GM18508 (cell line): ENCODE measurements around the gene ERFE.

Experiments
- ATAC-seq: cut with Tn5 transposase; IDR thresholded peaks from one replicate; pipeline ENCODE4 v1.9.1; 2021; ENCODE audit warnings: moderate number of reproducible peaks; ENCODE audit not compliant: insufficient read depth, unreplicated experiment

Gene ERFE

GRCh38 chr2:238125127-238125885, 33.5 kb upstream of the ERFE start:
- no peak for ATAC-seq

GRCh38 chr2:238126338-238126737, 32.4 kb upstream of the ERFE start:
- ATAC-seq, result no peak

DNA sequence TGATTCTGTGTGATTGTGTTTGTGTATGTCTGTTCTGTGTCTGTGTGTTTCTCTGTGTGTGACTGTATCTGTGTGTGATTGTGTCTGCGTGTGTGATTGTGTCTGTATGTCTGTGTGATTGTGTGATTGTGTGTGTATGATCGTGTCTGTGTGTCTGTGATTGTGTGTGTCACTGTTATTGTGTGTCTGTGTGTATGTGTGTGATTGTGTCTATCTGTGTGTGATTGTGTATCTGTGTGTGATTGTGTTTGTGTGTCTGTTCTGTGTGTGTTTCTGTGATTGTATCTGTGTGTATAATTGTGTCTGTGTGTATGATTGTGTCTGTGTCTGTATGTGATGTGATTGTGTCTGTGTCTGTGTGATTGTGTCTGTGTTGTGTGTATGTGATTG, 32.0 kb upstream of the ERFE start:
- no peak for ATAC-seq

GRCh38 chr2:238127165-238128060, 31.4 kb upstream of the ERFE start:
- no peak for ATAC-seq

GRCh38 chr2:238128061-238128440, 30.7 kb upstream of the ERFE start:
- ATAC-seq, result no peak

GRCh38 chr2:238128534-238129001, 30.2 kb upstream of the ERFE start:
- ATAC-seq, result no peak

GRCh38 chr2:238129166-238130010, 29.4 kb upstream of the ERFE start:
- no peak for ATAC-seq

DNA sequence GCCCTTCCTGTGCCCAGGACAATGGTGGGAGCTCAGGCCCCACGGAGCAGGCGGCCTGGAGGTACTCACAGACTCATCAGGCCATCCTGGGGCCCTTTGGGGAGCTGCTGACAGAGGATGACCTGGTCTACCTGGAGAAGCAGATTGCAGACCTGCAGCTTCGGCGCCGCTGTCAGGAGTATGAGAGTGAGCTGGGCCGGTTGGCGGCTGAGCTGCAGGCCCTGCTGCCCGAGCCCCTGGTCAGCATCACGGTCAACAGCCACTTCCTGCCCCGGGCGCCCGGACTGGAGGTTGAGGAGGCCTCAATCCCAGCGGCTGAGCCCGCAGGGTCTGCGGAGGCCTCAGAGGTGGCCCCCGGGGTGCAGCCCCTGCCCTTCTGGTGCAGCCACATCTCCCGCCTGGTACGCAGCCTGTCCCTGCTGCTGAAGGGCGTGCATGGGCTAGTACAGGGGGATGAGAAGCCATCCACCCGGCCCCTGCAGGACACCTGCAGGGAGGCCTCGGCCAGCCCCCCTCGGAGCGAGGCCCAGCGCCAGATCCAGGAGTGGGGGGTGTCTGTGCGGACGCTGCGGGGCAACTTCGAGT, 28.6 kb upstream of the ERFE start:
- ATAC-seq, result no peak

DNA sequence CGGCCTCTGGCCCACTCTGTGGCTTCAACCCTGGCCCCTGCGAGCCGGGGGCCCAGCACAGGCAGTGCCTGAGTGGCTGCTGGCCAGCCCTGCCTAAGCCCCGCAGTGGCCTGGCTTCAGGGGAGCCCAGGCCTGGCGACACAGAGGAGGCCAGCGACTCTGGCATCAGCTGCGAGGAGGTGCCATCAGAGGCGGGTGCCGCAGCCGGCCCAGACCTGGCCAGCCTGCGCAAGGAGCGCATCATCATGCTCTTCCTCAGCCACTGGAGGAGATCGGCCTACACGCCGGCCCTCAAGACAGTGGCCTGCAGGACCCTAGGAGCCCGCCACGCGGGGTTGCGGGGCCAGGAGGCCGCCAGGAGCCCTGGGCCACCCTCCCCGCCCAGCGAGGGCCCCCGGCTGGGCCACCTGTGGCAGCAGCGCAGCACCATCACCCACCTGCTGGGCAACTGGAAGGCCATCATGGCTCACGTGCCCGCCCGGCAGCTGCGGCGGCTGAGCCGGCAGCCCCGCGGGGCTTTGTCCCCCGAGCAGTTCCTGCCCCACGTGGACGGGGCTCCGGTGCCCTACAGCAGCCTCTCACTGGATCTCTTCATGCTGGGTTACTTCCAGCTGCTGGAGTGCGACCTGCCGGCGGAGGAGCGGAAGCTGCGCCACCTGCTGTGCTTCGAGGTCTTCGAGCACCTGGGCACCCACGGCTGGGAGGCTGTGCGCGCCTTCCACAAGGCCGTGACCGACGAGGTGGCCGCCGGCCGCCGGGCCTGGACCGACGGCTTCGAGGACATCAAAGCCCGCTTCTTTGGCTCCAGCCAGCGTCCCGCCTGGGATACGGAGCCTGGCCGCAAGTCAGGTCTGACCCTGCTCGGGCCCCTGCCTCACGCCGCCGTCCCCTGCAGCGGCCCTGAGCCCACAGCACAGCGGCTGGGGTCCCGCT, 27.8 kb upstream of the ERFE start:
- ATAC-seq, result no peak

DNA sequence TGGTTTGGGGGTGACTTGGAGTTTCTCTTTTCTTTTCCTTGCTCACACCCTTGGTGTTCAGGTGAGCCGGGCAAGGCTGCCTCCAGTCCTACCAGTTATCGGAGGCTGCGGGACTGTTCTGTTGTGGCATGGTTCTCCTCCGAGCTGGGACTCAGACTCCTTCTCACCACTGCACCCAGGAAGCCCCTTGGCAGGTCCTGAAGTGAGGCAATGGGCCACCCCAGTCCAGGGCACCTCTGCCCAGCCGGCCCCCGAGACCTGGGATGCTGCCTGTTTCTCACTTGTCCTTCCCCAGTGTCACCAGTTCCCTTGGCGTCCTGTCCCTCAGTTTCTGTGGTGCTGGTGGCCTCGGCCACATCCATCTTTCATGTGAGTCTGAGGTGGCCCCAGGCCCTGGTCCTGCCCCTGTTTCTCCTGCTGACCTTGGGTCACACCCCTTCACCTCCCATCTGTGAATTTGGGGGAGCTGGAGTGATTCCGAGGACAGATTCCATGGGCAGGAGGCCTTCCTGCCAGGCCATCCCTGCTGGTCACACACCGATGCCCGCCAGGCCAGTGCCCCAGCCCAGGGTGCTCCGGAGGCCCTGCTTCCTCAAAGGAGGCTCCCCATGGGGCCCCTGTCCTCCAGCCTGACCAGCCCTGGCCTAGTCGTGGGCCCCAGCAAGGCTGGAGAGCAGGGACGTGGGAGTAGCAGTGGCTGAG, 26.9 kb upstream of the ERFE start:
- no peak for ATAC-seq

GRCh38 chr2:238132463-238133450, 26.0 kb upstream of the ERFE start:
- ATAC-seq, result no peak

DNA sequence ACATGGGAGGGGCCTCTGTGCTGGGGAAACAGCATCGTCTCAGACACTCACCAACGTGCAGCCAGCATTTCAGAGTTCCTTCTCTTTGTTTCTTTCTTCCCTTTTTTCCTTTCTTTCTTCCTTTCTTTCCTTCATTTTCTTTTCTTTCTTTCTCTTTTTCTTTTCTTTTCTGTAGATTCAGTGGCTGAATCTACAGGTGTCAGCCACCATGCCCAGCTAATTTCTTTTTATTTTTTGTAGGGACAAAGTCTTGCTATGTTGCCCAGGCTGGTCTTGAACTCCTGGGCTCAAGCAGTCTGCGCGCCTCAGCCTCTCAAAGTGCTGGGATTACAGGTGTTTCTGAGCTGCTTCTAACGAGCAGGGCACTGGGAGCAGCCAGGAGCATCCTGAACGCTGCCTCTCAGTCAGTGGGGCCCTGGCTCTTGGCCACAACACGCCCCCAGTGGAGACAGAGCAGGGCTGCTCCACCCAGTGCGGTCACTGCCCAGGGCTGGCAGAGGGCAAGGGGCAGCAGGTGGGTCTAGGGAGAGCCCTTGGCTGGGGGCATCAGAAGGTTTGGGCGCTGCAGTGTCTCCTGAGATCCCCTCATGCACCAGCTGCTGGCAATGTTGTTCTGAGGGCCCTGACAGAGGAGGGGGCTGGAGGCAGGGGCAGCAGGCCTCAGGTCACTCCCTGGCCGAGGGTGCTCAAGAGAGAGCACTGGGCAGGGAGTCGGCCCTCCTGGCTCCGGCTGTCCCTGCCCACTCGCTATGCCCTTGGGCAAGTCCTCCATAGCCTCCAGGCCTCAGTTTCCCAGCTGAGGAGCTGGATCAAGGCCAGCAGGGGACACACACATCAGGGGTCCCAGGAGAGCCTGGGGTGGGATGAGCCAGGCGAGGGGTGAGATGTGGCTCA, 25.0 kb upstream of the ERFE start:
- ATAC-seq, result no peak

- no peak for ATAC-seq
Measured at GRCh38 chr2:238134393-238134785, 24.4 kb upstream of the ERFE start.

DNA sequence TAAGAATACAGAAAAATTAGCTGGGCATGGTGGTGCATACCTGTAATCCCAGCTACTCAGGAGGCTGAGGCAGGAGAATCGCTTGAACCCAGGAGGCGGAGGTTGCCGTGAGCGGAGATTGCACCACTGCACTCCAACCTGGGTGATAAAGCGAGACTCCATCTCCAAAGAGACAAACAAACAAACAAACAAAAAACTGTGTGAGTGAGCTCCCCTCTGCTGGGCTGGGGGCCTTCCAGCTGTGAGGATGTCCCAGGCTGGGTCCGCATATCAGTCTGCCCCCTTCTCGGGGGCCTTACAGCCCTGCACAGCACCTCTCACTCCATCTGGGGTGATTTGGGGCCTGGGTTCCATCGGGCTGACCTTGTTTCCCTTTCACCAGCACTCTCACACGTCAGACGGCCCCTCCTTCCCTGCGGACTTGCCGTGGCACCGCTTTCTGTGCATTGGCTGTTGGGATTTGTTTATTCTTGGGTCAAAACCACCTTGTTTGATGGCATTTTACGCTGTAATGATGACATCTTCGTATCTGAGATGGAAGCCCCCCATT, 23.1 kb upstream of the ERFE start:
- no peak for ATAC-seq

DNA sequence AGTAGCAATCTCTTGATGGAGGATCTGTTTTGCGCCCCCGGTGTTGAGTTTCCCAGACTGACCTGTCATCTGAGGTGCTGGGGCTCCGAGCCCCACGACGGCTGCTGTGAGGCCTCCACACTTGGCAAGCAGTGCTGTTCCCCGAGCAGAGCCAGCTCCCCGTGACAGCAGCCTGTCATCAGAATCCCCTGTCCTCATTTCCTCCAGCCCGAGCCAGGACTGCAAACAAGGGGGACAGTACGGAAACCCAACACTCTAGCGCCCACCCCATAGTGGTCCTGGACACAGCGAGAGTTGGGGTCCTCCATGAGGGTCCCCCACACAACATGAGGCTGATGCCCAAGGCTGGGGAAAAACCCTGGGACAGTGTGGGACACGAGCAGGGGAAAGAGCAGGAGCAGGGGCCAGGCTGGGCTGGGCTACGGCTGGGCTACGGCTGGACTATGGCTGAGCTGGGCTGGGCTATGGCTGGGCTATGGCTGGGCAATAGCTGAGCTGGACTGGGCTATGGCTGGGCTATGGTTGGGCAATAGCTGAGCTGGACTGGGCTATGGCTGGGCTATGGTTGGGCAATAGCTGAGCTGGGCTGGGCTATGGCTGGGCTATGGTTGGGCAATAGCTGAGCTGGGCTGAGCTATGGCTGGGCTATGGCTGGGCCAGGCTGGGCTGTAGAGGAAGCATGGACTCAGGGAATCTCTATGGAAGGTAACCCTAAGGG, 21.8 kb upstream of the ERFE start:
- no peak for ATAC-seq

- no peak for ATAC-seq
Measured at GRCh38 chr2:238137885-238138284, 20.9 kb upstream of the ERFE start.
